Fibroblast of lung (primary cell): ENCODE data around the gene ALPP.

Experiments
- EZH2 ChIP-seq: IDR thresholded peaks from 2 replicates; pipeline ENCODE4 v1.5.1; 2012; ENCODE audit warnings: low read length, control low read depth, mild to moderate bottlenecking; ENCODE audit errors: missing control alignments
- TF ChIP-seq, protein P1 (sequence below), 2 donors: IDR thresholded peaks in 1 of 2; conservative IDR thresholded peaks in 1 of 2; 1 replicate in 1 of 2; 2 replicates in 1 of 2; pipeline ENCODE4 v1.5.1; 2011 to 2012; ENCODE audit warnings: low read length in 2 of 2, control low read depth in 1 of 2, inconsistent platforms in 1 of 2, low read depth in 1 of 2, mild to moderate bottlenecking in 1 of 2

DNA sequence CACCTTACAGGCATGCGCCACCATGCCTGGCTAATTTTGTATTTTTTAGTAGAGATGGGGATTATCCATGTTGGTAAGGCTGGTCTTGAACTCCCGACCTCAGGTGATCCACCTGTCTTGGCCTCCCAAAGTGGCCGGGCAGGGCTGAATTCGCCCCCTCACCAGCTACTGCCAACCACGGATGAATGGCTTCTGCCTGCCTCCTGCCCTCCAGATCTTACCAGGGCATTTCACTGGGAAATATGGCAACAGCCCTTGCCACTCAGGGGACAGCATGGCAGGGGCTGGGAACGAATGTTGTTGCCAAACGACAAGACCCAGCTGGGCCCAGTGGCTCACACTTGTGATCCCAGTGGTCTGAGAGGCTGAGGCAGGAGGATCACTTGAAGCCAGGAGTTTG, 1.8 kb upstream of the ALPP start:
- TF ChIP-seq, protein P1, sequence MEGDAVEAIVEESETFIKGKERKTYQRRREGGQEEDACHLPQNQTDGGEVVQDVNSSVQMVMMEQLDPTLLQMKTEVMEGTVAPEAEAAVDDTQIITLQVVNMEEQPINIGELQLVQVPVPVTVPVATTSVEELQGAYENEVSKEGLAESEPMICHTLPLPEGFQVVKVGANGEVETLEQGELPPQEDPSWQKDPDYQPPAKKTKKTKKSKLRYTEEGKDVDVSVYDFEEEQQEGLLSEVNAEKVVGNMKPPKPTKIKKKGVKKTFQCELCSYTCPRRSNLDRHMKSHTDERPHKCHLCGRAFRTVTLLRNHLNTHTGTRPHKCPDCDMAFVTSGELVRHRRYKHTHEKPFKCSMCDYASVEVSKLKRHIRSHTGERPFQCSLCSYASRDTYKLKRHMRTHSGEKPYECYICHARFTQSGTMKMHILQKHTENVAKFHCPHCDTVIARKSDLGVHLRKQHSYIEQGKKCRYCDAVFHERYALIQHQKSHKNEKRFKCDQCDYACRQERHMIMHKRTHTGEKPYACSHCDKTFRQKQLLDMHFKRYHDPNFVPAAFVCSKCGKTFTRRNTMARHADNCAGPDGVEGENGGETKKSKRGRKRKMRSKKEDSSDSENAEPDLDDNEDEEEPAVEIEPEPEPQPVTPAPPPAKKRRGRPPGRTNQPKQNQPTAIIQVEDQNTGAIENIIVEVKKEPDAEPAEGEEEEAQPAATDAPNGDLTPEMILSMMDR (conservative IDR thresholded peaks at IDR 0.05 in 1 of 2, IDR thresholded peaks at IDR 0.05 in 1 of 2; ENCODE audit: low read depth in 1 of 2, low read length in 2 of 2): no peak
- no peak for TF ChIP-seq EZH2
